ENCODE measurements around the gene SNRPA.
"Not testable (repeated sequence)": the region's sequence is repeated elsewhere in the genome, so short reads cannot be mapped to it uniquely, and the experiment has no call there.

SNRPA gene

DNA sequence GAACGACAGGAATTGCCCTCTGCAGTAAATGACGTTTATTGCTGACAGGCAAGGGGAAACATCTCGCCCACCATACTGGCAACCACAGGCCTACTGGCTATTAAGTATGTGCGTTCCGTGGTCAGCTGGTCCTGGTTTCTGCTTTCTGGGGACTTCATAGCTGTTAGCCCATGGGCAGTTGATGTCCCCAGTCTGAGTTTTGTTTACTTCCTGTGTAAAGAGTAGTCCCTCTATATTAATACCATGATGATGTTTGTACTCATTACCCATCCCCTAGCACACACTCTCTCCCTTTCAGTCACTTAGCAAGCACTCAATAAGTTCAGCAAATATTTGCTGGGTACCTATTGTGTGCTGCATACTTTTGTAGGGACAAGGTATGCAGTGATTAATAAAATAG, 17.9 kb downstream of the SNRPA start:
- POLR2A ChIA-PET: interaction anchor here (0.6 kb wide), 1 partner anchor 9 kb away, joined by 3 read pairs; the partner anchor contains the start of gene RAB4B
- CTCF ChIA-PET: no interaction called here
- no peak for DNase-seq (ENCODE audit: extremely low spot score)
- TF ChIP-seq, protein P1, sequence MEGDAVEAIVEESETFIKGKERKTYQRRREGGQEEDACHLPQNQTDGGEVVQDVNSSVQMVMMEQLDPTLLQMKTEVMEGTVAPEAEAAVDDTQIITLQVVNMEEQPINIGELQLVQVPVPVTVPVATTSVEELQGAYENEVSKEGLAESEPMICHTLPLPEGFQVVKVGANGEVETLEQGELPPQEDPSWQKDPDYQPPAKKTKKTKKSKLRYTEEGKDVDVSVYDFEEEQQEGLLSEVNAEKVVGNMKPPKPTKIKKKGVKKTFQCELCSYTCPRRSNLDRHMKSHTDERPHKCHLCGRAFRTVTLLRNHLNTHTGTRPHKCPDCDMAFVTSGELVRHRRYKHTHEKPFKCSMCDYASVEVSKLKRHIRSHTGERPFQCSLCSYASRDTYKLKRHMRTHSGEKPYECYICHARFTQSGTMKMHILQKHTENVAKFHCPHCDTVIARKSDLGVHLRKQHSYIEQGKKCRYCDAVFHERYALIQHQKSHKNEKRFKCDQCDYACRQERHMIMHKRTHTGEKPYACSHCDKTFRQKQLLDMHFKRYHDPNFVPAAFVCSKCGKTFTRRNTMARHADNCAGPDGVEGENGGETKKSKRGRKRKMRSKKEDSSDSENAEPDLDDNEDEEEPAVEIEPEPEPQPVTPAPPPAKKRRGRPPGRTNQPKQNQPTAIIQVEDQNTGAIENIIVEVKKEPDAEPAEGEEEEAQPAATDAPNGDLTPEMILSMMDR (IDR thresholded peaks at IDR 0.05; ENCODE audit: control extremely low read depth, extremely low read depth, low read depth, missing control alignments): no peak

DNA sequence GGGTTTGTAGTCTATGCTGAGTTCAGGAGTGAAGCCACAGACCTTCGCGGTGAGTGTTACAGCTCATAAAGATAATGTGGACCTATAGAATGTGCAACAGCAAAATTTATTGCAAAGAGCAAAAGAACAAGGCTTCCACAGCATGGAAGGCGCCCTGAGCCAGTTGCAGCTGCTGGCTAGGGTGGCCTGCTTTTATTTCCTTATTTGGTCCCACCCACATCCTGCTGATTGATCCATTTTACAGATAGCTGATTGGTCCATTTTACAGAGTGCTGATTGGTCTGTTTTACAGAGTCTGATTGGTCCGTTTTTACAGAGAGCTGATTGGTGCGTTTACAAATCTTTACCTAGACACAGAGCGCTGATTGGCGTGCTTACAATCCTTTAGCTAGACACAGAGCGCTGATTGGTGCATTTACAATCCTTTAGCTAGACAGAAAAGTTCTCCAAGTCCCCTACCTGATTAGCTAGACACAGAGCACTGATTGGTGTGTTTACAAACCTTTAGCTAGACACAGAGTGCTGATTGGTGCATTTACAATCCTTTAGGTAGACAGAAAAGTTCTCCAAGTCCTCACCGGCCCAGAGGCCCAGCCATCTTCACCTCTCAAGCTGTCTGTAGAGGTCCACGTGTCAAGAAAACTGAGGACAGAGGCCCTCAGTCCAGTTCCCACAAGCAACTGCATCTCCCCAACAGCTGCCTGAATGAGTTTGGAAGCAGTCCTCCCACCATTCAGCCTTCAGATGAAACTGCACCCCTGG, 20.3 kb downstream of the SNRPA start:
- ChIA-PET POLR2A (interaction anchor here (0.6 kb wide), 1 partner anchor 22 kb away, joined by 9 read pairs; no protein-coding TSS in a partner anchor), CTCF (interaction anchor here (0.6 to 1.6 kb wide), 5 partner anchors 13 to 136 kb away, joined by 3 to 6 read pairs (median 4); partner anchors contain the start of gene EGLN2)
- not testable (repeated sequence) for DNase-seq (ENCODE audit: extremely low spot score)

DNA sequence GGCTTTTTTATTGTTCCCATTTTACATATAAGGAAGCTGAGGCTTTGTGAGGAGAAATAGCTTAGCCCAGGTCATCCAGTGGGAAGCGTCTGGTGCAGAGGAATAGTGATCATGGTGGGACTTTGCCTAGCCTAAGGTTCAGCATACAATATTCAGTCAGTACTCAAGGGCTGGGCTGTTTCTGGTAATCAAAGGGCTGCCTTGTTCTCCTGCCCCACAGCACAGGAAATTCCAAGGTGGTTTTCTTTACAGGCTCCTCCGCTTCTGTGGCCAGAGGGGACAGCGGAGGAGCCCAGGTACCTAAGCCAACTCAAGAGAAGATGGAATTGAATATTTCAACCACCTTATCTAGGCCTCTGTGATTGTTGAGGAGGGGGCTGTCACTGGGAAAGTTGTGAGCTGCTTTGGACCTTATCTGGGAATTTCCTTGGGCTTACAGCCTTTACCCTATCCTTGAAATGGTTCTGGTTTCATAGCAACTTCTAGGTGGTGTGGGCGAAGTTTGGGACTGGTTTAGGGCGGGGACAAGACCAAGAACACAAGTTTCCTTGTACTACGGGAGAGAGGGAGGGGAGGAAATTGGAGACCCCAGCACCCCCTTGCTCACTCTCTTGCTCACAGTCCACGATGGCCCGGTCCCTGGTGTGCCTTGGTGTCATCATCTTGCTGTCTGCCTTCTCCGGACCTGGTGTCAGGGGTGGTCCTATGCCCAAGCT, 24.1 kb downstream of the SNRPA start, which contains the start of gene MIA:
Gene MIA, plus strand, starts transcription at position 606 of the 716 bp plus-strand sequence. Its CDS starts 22 bp downstream, at position 628.
- ChIA-PET POLR2A (no interaction called here), CTCF (no interaction called here)
- TF ChIP-seq, protein P1 (IDR thresholded peaks at IDR 0.05; ENCODE audit: control extremely low read depth, extremely low read depth, low read depth, missing control alignments): no peak
- no peak for DNase-seq (ENCODE audit: extremely low spot score)

DNA sequence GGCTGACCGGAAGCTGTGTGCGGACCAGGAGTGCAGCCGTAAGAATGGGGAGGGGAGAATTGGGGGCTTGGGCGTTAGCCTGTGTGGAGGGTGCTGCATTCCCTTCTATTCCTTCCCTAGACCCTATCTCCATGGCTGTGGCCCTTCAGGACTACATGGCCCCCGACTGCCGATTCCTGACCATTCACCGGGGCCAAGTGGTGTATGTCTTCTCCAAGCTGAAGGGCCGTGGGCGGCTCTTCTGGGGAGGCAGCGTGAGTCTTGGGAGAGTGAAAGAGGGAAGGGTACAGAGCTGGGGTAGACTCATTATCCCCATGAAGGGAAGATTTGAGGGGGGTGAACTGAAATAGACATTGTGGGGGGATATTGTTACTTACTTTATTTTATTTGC, 24.6 kb downstream of the SNRPA start:
- POLR2A ChIA-PET: no interaction called here
- TF ChIP-seq, protein P1 (IDR thresholded peaks at IDR 0.05; ENCODE audit: control extremely low read depth, extremely low read depth, low read depth, missing control alignments): no peak
- DNase-seq (ENCODE audit: extremely low spot score): no peak
- CTCF ChIA-PET: no interaction called here

DNA sequence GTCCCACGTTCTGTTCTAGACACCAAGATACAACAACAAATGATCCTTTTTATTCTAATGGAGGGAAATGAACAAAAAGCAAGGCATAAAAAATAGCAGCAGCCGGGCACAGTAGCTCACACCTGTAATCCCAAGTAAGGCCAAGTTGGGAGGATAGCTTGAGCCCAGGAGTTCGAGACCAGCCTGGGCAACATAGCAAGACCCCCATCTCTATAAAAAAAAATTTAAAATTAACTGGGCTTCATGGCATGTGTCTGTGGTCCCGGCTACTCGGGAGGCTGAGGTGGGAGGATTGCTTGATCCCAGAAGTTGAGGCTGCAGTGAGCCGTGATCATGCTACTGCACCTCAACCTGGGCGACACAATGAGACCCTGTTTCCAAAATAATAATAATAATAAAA, 25.4 kb downstream of the SNRPA start:
- no peak for DNase-seq (ENCODE audit: extremely low spot score)
- CTCF ChIA-PET: interaction anchor here (0.8 to 3.7 kb wide), 5 partner anchors 19 to 488 kb away, joined by 3 to 23 read pairs (median 3); partner anchors contain the start of genes EGLN2 and HNRNPUL1
- TF ChIP-seq, protein P1 (IDR thresholded peaks at IDR 0.05; ENCODE audit: control extremely low read depth, extremely low read depth, low read depth, missing control alignments): no peak
- POLR2A ChIA-PET: interaction anchor here (3.1 kb wide), 1 partner anchor 22 kb away, joined by 35 read pairs; the partner anchor contains the start of gene EGLN2

DNA sequence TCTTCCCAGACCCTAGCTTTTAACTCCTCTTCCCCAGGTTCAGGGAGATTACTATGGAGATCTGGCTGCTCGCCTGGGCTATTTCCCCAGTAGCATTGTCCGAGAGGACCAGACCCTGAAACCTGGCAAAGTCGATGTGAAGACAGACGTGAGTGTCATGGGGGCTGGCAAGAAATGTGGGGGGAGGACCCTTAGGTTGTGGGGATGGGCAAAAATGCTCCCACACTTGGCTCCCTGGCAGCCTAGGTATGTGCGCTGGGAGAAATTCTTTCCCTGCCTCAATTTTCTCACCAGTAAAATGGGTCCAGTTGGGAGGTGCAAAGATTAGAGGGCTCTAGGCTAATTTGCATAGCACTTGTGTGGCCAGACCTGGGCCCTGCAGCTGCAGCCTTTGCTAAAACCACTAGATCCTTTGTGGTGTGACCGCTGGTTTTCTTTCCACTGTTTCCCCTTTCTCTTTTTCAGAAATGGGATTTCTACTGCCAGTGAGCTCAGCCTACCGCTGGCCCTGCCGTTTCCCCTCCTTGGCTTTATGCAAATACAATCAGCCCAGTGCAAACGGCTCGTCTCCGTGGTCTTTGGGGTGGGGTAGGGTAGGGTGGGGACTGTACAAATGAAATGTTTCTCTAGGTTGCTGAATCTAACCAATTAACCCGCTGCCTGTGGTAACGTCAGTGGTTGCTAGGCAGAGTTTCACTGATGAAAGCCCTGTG, 26.1 kb downstream of the SNRPA start:
- TF ChIP-seq, protein P1 (IDR thresholded peaks at IDR 0.05; ENCODE audit: control extremely low read depth, extremely low read depth, low read depth, missing control alignments): no peak
- DNase-seq (ENCODE audit: extremely low spot score): peak; percentile 87
- CTCF ChIA-PET: interaction anchor here (0.8 to 3.7 kb wide), 11 partner anchors 19 to 487 kb away, joined by 3 to 23 read pairs (median 4); partner anchors contain the start of genes ACTMAP, EGLN2, HNRNPUL1 and SNRPA
- POLR2A ChIA-PET: interaction anchor here (0.7 to 3.1 kb wide), 8 partner anchors 21 to 489 kb away, joined by 3 to 35 read pairs (median 5); partner anchors contain the start of genes ACTMAP, EGLN2 and SNRPA

All from GM10248 (cell line).